HG03521 (cell line): ENCODE measurements around the gene SERPINA3.
"Not testable (repeated sequence)": the region's sequence is repeated elsewhere in the genome, so short reads cannot be mapped to it uniquely, and the experiment has no call there.

ENCODE experiments used
- ATAC-seq: cut with Tn5 transposase; IDR thresholded peaks from one replicate; pipeline ENCODE4 v1.9.1; 2021; ENCODE audit warnings: mild to moderate bottlenecking, moderate library complexity; ENCODE audit not compliant: unreplicated experiment

Gene SERPINA3

DNA sequence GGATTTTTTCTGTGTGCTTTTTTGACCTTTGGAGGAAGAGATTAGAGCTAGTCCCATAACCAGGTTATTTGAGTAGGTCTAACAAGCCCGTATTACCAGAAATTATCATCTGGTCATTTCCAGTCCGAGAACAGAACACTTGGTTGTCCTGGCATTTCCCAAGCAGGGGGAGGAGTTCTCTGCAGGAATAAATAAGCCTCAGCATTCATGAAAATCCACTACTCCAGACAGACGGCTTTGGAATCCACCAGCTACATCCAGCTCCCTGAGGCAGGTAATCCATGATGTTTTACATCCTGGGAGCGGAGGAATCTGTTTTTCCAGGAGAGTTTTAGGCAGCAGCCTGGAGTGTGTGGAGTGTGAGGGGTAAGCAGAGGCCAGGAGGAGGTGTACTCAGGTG, at the start of gene SERPINA3:
SERPINA3 (plus strand) TSS at position 218 of the 400 bp plus-strand sequence. CDS start 2,051 bp downstream, outside the sequence.
- no peak for ATAC-seq

GRCh38 chr14:94562941-94563883, 49.0 kb upstream of the SERPINA3 start:
- no peak for ATAC-seq

DNA sequence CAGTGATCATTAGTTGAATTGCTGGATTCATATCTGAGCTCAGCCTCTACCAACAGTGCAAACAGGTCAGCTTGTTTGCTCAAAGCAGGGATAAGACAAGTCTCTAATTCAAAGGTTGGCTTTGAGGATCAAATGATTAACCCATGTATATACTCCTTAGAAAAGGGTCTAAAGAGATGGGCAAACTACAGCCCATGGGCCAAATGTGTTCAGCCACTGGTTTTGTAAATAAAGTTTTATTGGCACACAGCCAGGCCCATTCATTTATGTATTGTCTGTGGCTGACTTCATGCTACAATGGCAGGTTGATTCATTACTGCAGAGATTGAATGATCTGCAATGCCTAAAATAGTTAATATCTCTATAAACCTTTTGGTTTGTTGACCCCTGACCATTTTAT, 47.8 kb upstream of the SERPINA3 start:
- no peak for ATAC-seq

DNA sequence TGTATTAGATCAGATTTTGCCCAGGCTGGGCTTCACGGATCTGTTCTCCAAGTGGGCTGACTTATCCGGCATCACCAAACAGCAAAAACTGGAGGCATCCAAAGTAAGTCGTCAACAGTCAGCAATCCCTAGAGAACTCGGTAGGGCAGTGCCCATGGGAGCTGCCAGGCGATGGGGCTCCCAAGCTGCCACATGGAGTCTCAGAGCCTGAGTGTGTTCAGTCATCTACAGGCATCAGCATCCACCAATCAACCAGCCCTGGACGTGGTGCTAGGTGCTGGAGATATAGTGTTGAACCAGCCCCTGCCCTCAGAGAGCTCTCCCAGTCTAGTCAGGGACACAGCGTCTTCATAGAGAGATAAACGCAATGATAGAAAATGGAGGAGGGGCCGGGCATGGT, 44.0 kb upstream of the SERPINA3 start:
- ATAC-seq: no peak

DNA sequence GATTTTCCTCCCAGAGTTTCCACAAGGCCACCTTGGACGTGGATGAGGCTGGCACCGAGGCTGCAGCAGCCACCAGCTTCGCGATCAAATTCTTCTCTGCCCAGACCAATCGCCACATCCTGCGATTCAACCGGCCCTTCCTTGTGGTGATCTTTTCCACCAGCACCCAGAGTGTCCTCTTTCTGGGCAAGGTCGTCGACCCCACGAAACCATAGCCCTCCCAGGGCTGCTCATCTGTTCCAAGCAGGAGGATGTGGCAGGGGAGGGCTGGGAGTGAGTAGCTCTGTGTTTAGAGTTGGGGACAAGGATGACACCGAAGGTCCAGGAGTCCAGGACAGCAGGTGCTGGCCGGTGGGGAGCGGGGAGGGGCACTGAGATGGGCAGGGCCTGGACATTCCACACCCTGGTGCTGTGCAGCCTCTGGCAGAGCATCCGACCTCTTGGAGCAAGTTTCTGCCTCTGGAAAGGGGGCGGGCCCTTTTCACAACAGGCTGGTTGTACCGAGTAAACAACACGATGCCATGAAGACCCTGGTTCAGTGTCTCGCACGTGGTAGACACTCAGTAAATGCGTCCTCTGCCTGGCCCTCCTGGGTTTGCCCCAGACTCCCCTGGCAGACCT, 42.7 kb upstream of the SERPINA3 start:
- ATAC-seq: no peak

DNA sequence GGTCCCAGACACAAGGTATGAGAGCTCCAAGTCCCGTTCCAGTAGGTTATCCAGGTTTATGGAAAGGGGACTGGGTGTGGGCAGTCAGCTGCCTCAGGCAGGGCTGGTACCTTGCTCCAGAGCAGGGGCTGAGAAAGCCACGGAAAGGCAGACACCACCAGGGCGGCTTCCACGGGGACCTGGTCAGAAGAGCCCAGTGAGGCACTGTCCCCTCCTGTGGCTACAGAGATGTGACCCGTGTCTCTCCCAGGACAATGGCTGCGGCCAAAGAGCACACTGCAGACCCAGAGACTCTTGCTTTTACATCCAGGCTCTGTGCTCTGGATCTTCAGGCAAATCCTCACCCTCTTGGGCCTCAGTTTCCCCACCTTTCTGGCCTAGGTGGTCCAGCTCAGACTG, 42.2 kb upstream of the SERPINA3 start:
- ATAC-seq: no peak

DNA sequence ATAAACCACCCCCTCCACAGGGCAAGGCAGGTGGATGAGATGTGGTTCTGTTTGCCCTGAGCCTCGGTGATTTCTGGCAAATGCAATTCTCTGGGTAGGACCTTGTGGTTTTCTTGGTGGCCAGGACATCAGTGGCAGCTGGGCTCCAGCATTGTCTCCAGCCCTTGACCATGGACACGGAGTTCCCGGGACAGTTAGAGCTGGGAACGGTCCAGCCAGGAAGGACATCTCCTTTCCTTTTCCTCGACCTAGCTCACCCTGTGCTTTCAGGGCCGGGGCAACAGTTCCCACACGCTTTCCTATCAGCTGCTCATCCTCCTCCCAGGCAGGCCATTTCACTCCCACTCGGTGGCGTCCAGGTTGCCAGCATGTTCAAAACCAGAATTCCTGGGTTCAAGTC, 41.8 kb upstream of the SERPINA3 start:
- ATAC-seq: no peak

DNA sequence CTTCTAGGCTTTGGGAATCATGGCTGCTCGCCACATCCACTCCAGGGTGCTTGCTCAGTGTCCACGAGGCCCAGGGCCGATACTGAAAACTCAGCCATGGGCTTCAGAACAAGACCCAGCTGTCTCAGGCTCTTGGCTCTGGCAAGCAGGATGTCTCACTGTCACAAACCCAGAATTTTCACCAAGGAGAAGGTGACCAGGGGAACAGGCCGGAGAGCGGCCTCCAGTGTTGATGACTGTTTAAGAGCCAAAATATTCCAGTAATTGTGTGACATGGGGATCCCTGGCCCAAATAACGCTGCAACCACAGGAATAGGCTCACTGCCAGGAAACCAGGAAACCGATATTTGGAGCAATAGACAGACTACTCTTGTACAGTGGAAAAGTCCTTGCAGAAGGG, 40.8 kb upstream of the SERPINA3 start:
- no peak for ATAC-seq

DNA sequence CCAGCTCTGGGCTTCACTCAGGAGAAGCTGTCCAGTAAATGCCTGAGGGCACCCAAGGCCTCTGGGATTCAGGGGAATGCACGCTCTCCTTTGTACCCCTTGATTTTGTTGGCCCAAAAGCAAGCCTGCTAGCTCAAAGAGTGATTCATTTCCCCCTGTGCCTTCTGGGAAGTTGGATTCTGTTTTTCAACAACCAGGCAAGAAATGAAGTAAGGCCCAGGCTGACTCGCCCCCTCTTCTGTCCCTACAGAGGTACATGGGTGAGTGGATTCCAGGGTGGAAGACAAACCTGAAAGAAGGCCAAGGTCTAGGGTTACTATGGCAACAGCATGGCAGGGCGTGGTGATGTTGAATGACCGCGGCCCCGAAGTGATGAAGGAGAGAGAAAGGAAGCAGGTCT, 40.2 kb upstream of the SERPINA3 start:
- no peak for ATAC-seq

- no peak for ATAC-seq
Measured at GRCh38 chr14:94572637-94573303, 39.4 kb upstream of the SERPINA3 start.

DNA sequence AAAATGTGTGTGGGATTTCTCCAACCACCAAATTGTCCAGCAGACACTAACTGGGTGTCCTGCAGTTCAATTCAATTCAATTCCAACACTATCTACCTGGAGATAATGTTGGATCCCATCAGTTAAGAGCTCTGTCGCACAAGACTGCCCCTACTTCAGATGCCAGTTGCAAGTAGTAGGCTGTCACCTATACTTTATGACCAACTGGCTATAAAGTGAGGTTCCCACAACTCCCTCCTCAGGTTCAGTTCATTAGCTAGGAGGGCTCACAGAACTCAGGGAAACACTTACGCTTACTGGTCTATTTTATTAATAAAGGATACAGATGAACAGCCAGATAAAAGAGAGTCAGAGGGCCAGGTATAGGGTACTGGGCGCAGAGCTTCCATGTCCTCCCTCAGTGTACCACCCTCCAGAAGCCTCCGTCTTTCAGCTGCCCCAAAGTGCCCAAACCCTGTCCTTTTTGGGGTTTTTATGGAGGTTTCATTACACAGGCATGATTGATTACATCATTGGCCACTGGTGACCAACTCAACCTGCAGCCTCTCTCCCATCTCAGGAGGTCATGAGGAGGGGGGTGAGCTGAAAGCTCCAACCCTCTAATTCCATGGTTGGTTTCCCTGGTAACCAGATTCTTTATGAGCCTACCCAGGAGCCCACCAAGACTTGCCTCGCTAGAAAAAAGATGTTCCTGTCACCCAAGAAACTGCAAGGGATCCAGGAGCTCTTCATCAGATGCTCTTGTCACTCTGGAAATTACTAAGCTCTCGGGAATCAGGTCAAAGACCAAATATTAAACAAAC, 38.5 kb upstream of the SERPINA3 start:
- no peak for ATAC-seq

GRCh38 chr14:94574336-94574735, 37.9 kb upstream of the SERPINA3 start:
- no peak for ATAC-seq

DNA sequence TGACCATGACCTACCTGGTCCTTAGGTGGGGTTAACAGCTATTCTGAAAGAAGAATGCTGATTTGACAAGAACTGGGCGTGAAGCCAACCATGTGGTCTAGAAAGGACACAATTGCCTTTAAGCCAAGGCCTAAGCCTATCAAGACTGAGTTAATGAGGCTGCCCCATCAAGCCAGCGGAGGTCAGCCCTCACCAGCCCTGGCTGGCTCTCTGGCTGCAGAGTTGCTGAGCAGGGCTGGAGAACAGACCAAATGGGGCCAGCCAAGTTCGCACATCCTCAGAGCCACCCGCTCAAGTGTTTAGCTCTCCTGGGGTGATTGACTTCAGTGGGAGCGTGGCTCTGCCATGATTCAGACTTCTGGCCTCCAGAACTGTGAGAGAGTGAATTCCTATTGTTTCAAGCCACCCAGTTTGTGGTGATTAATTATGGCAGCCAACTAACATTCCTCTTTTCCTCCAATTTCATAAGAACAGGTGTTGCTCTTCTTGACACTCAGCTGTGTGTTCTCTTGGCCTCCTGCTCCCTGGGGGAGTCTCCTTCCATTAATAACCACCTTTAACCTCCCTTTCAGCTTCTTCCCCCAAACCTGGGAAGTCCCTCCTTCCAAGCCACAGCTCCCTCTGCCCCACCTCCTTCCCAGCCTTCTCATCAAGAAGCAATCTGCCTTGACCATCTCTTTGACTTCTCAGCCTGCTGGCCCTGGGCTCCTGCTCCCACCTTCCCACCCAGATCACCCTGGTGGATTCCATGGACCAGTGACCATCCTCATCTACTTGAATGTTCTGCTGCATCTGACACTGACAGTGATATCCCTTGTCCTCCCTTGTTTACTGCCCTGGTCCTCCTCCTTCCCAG, 36.2 kb upstream of the SERPINA3 start:
- ATAC-seq: no peak

DNA sequence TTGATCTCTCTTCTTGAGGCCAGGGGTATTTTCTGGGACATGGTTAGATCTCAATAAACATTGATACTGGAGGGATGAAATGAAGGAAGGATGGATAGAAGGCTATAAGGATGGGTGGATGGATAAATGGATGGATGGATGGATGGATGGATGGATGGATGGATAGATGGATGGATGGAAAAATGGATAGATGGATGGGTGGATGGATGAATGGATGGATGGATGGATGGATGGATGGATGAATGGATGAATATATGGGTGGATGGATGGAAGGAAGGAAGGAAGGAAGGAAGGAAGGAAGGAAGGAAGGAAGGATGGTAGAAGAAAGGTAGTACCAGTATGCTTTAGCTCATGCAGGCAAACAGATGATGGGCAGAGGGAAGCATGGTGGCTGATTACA, 34.7 kb upstream of the SERPINA3 start:
- not testable (repeated sequence) for ATAC-seq

GRCh38 chr14:94578712-94579111, 33.5 kb upstream of the SERPINA3 start:
- ATAC-seq: no peak

DNA sequence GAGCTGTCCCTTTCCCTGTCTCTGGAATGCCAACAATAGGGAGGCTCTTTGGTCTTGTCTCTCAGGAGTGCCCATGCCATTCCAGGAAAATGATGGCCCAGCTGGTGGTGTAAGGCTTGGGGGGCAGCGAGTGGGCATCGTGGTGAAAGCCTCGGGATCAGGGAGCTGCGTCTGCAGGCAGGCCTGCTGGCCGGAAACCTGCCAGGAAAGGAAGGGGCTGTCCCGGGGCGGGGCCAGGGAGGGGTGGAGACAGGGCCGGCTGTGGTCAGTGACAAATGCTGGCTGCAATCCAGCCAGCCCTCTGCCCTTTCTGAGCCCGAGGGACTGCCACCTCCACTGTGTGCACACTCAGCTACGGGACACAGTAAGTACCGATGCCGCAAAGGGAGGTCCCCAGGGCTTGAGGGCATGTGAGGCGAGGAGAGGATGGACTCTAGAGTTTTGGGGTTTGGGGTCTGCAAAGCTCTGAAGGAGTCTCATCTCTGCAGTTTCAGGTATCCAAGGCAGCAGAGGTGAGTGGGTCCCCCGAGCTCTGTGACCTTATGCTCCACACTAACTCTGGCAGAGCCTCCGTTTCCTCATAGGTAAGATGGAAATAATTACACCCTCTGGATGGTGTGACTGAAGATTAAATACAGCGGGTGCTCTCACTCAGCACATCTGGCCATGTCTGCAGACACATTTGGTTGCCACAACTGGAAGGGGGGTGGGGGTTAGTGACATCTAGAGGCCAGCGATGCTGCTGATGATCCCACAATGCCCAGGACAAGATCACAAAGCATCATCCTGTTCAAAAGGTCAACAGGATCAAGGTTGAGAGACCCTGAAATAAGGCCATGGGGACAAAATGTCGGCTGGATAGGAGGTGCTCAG, 30.8 kb upstream of the SERPINA3 start, which contains the start of gene SERPINA5:
SERPINA5 (plus strand) TSS at position 300 of the 873 bp plus-strand sequence. CDS start 5,937 bp downstream, outside the sequence.
- ATAC-seq: no peak

GRCh38 chr14:94582199-94582750, 29.9 kb upstream of the SERPINA3 start:
- ATAC-seq: no peak

DNA sequence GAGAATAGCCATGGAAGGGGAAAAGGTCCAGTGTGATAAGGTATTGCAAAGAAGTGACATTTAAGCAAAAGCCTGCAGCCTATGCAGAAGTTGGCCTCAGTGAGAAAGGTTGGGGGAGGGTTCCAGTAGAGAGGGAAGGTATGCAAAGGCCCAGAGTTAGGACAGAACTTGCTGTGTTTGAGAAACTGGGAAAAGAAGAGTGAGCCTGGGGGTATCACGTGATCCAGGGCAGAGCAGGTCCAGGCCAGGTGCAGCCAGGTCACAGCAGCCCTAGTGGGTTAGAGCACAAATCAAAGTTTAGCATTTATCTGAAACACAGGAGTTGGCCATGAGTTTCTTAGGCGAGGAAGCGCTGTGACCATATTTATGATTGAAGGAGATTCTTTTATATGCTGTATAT, 29.3 kb upstream of the SERPINA3 start:
- no peak for ATAC-seq

GRCh38 chr14:94583557-94583956, 28.6 kb upstream of the SERPINA3 start:
- ATAC-seq: no peak
